GM18867 (cell line): Measurements from ENCODE around the gene NLRP10.
"Not testable (repeated sequence)": the region's sequence is repeated elsewhere in the genome, so short reads cannot be mapped to it uniquely, and the experiment has no call there.

ENCODE experiments used
- ATAC-seq: cut with Tn5 transposase; IDR thresholded peaks from one replicate; pipeline ENCODE4 v1.9.1; 2021; ENCODE audit warnings: mild to moderate bottlenecking, moderate library complexity; ENCODE audit not compliant: unreplicated experiment

NLRP10 gene

GRCh38 chr11:7965386-7965785, at the start of gene NLRP10:
Gene NLRP10 (minus strand): TSS chr11:7965447. CDS start chr11:7963495, 1,952 bp downstream.
- no peak for ATAC-seq

GRCh38 chr11:8013833-8014232, 48.6 kb upstream of the NLRP10 start:
- ATAC-seq: no peak

GRCh38 chr11:8011981-8012444, 46.8 kb upstream of the NLRP10 start:
- no peak for ATAC-seq

GRCh38 chr11:8011371-8011770, 46.1 kb upstream of the NLRP10 start:
- ATAC-seq: no peak

GRCh38 chr11:8009856-8010255, 44.6 kb upstream of the NLRP10 start:
- no peak for ATAC-seq

GRCh38 chr11:8008212-8008611, 43.0 kb upstream of the NLRP10 start:
- ATAC-seq: no peak

GRCh38 chr11:8006349-8006977, 41.2 kb upstream of the NLRP10 start:
- peak; percentile 77 for ATAC-seq

GRCh38 chr11:8005556-8005955, 40.3 kb upstream of the NLRP10 start:
- no peak for ATAC-seq

GRCh38 chr11:8004008-8004407, 38.8 kb upstream of the NLRP10 start:
- ATAC-seq: no peak

GRCh38 chr11:8003187-8003586, 37.9 kb upstream of the NLRP10 start:
- no peak for ATAC-seq

GRCh38 chr11:8002676-8003075, 37.4 kb upstream of the NLRP10 start:
- ATAC-seq: no peak

- no peak for ATAC-seq
These were observed 35.1 kb upstream of the NLRP10 start for GRCh38 chr11:8000390-8000789.

GRCh38 chr11:7999795-8000194, 34.5 kb upstream of the NLRP10 start:
- no peak for ATAC-seq

- no peak for ATAC-seq
These were observed 29.5 kb upstream of the NLRP10 start for GRCh38 chr11:7994581-7995278.

- ATAC-seq: not testable (repeated sequence)
These were observed 22.3 kb upstream of the NLRP10 start for GRCh38 chr11:7987560-7987883.

GRCh38 chr11:7986768-7987559, 21.7 kb upstream of the NLRP10 start, which contains the start of gene EIF3F:
Gene EIF3F (plus strand): TSS chr11:7987337. CDS start chr11:7987353, 16 bp downstream.
- ATAC-seq: peak; percentile 94

- ATAC-seq: no peak
These were observed 18.8 kb upstream of the NLRP10 start for GRCh38 chr11:7983832-7984590.

GRCh38 chr11:7982582-7983119, 17.4 kb upstream of the NLRP10 start:
- peak; percentile 33 for ATAC-seq

- ATAC-seq: no peak
These were observed 16.4 kb upstream of the NLRP10 start for GRCh38 chr11:7981619-7982157.

GRCh38 chr11:7977232-7977917, 12.1 kb upstream of the NLRP10 start:
- no peak for ATAC-seq
